Measurements from ENCODE around the gene CX3CR1.

GRCh38 chr3:39260318-39260717 lies 19.5 kb downstream of the CX3CR1 start:
- TF ChIP-seq, protein P1, sequence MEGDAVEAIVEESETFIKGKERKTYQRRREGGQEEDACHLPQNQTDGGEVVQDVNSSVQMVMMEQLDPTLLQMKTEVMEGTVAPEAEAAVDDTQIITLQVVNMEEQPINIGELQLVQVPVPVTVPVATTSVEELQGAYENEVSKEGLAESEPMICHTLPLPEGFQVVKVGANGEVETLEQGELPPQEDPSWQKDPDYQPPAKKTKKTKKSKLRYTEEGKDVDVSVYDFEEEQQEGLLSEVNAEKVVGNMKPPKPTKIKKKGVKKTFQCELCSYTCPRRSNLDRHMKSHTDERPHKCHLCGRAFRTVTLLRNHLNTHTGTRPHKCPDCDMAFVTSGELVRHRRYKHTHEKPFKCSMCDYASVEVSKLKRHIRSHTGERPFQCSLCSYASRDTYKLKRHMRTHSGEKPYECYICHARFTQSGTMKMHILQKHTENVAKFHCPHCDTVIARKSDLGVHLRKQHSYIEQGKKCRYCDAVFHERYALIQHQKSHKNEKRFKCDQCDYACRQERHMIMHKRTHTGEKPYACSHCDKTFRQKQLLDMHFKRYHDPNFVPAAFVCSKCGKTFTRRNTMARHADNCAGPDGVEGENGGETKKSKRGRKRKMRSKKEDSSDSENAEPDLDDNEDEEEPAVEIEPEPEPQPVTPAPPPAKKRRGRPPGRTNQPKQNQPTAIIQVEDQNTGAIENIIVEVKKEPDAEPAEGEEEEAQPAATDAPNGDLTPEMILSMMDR (IDR thresholded peaks at IDR 0.05) = no peak
- TF ChIP-seq TCF7L2 (IDR thresholded peaks at IDR 0.05; ENCODE audit: low read depth, low read length) (no peak), POLR2AphosphoS5 (IDR thresholded peaks at IDR 0.05; ENCODE audit: low read depth, low read length) (no peak), SIN3A (IDR thresholded peaks at IDR 0.05; ENCODE audit: borderline replicate concordance, insufficient read depth, low read depth, low read length) (no peak)
- TF ChIP-seq, protein P2, sequence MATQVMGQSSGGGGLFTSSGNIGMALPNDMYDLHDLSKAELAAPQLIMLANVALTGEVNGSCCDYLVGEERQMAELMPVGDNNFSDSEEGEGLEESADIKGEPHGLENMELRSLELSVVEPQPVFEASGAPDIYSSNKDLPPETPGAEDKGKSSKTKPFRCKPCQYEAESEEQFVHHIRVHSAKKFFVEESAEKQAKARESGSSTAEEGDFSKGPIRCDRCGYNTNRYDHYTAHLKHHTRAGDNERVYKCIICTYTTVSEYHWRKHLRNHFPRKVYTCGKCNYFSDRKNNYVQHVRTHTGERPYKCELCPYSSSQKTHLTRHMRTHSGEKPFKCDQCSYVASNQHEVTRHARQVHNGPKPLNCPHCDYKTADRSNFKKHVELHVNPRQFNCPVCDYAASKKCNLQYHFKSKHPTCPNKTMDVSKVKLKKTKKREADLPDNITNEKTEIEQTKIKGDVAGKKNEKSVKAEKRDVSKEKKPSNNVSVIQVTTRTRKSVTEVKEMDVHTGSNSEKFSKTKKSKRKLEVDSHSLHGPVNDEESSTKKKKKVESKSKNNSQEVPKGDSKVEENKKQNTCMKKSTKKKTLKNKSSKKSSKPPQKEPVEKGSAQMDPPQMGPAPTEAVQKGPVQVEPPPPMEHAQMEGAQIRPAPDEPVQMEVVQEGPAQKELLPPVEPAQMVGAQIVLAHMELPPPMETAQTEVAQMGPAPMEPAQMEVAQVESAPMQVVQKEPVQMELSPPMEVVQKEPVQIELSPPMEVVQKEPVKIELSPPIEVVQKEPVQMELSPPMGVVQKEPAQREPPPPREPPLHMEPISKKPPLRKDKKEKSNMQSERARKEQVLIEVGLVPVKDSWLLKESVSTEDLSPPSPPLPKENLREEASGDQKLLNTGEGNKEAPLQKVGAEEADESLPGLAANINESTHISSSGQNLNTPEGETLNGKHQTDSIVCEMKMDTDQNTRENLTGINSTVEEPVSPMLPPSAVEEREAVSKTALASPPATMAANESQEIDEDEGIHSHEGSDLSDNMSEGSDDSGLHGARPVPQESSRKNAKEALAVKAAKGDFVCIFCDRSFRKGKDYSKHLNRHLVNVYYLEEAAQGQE (IDR thresholded peaks at IDR 0.05; ENCODE audit: insufficient read depth in 1 of 2, low read depth in 2 of 2, low read length in 1 of 2) = no peak

Measured in Panc1 (cell line).